PC-9 (cell line): ENCODE results near the gene REPS2. TPM values are rescaled to one million over a fixed set of nuclear protein-coding genes. Genes with fewer than 3 reads are reported as not detected.

ENCODE experiments used
- BruUV-seq: library from RNA; stranded (reverse); fragments of 400-500 nt; replicated peaks from 2 replicates; lab custom pipeline; 2021; lab: Mats Ljungman, UMichigan
- CTCF ChIA-PET: fragments of 300-600 bp; sonication (Branson Sonifier 250); formaldehyde crosslinking; loops from one replicate; lab custom pipeline; 2022; ENCODE audit warnings: antibody characterized with exemption; lab: Charles Lee
- POLR2A ChIA-PET: fragments of 300-600 bp; sonication (Branson Sonifier 250); formaldehyde crosslinking; loops from one replicate; lab custom pipeline; 2022; ENCODE audit warnings: antibody characterized with exemption; ENCODE audit not compliant: unreplicated experiment; lab: Charles Lee
- DNase-seq, 2 experiments: peaks; one replicate each; pipeline versions ENCODE4 v3.0.0 to v3.0.0-alpha.2; 2015 to 2022; ENCODE audit warnings: mixed read lengths in 1 of 2
- H2AFZ ChIP-seq: fragments of 200-600 bp; sonication (generic); 2 replicates; pipeline ENCODE4 v1.8.1; 2017; ENCODE audit warnings: antibody characterized with exemption
- H3F3A ChIP-seq: fragments of 200-600 bp; sonication (generic); 2 replicates; pipeline ENCODE4 v1.8.1; 2017; ENCODE audit warnings: antibody characterized with exemption, mild to moderate bottlenecking, low read depth; ENCODE audit not compliant: insufficient read depth
- H3K27ac ChIP-seq: fragments of 200-600 bp; sonication (generic); 2 replicates; pipeline ENCODE4 v1.6.1; 2016; ENCODE audit warnings: mixed run types
- H3K27me3 ChIP-seq: fragments of 200-600 bp; sonication (generic); 2 replicates; pipeline ENCODE4 v1.6.1; 2016; ENCODE audit warnings: low read depth, mixed run types; ENCODE audit not compliant: insufficient read depth
- H3K36me3 ChIP-seq: fragments of 200-600 bp; sonication (generic); 2 replicates; pipeline ENCODE4 v1.6.1; 2016; ENCODE audit warnings: low read depth, mixed run types
- H3K4me1 ChIP-seq: fragments of 200-600 bp; sonication (generic); replicated peaks from 2 replicates; pipeline ENCODE4 v1.6.1; 2016; ENCODE audit warnings: mixed run types; ENCODE audit not compliant: insufficient read depth
- H3K4me2 ChIP-seq: fragments of 200-600 bp; sonication (generic); 2 replicates; pipeline ENCODE4 v1.6.1; 2017; ENCODE audit warnings: mixed run types
- H3K4me3 ChIP-seq: fragments of 200-600 bp; sonication (generic); 2 replicates; pipeline ENCODE4 v1.6.1; 2016; ENCODE audit warnings: mixed run types
- H3K79me2 ChIP-seq: fragments of 200-600 bp; sonication (generic); 2 replicates; pipeline ENCODE4 v1.6.1; 2017; ENCODE audit warnings: low read depth, mixed run types
- H3K9me2 ChIP-seq: fragments of 200-600 bp; sonication (generic); 2 replicates; pipeline ENCODE4 v1.8.1; 2017; ENCODE audit warnings: mild to moderate bottlenecking; ENCODE audit not compliant: insufficient read depth
- H3K9me3 ChIP-seq: fragments of 200-600 bp; sonication (generic); 2 replicates; pipeline ENCODE4 v1.8.1; 2016; ENCODE audit warnings: low read depth; ENCODE audit not compliant: insufficient read depth
- H4K20me1 ChIP-seq: fragments of 200-600 bp; sonication (generic); 2 replicates; pipeline ENCODE4 v1.8.1; 2017; ENCODE audit not compliant: insufficient read depth
- EZH2 ChIP-seq: fragments of 200-600 bp; sonication (generic); IDR thresholded peaks from 2 replicates; pipeline ENCODE4 v1.8.0; 2017; ENCODE audit warnings: antibody characterized with exemption, low read depth
- intact Hi-C: fragments of 100-400 bp; cut with micrococcal nuclease; formaldehyde crosslinking; loops from one replicate; pipeline ENCODE4 v1.10.0; 2022; ENCODE audit not compliant: unreplicated experiment
- total RNA-seq: library from RNA; stranded (reverse); gene quantifications from 2 replicates; pipeline ENCODE4 v1.2.3, GENCODE V29; 2021
- TF ChIP-seq, protein P1 (sequence below): fragments of 200-600 bp; sonication (generic); conservative IDR thresholded peaks from 2 replicates; pipeline ENCODE4 v1.6.1; 2017; ENCODE audit warnings: mixed run types, antibody characterized with exemption, mild to moderate bottlenecking, moderate library complexity

The REPS2 gene
- total RNA-seq, 1 experiment from 2014 or later: 29.2 TPM

DNA sequence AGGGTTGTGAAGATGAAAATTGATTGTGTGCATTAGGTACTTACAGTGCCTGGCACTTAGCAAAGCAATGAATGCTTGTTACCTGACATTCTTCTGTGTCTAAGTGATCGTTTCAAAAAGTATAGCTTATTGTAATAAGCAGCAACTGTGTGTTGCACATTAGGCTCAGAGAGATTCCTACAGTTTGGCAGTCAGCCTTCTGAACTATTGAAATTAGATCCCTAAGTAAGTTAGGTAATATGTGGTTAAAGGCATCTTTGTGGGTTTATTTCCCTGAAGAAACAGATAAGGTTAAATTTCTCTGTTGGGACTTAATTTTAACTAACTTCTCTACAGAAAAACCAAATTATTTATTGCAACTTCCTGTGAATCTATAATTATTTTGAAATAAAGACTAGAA, 93.4 kb downstream of the REPS2 start:
- no peak for TF ChIP-seq EZH2
- TF ChIP-seq, protein P1, sequence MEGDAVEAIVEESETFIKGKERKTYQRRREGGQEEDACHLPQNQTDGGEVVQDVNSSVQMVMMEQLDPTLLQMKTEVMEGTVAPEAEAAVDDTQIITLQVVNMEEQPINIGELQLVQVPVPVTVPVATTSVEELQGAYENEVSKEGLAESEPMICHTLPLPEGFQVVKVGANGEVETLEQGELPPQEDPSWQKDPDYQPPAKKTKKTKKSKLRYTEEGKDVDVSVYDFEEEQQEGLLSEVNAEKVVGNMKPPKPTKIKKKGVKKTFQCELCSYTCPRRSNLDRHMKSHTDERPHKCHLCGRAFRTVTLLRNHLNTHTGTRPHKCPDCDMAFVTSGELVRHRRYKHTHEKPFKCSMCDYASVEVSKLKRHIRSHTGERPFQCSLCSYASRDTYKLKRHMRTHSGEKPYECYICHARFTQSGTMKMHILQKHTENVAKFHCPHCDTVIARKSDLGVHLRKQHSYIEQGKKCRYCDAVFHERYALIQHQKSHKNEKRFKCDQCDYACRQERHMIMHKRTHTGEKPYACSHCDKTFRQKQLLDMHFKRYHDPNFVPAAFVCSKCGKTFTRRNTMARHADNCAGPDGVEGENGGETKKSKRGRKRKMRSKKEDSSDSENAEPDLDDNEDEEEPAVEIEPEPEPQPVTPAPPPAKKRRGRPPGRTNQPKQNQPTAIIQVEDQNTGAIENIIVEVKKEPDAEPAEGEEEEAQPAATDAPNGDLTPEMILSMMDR: no peak
- Histone ChIP-seq H3K4me3 (no peak overlapping the region), H3K4me2 (0 out of 2 replicates have a peak overlapping the region, but pooled peaks have one; percentile 2), H3K79me2 (no peaks in the 10 kb centered on the region), H4K20me1 (no peaks in the 10 kb centered on the region), H3F3A (peaks cover 6% of the 10 kb centered on the region; the same call in 1 of the 2 replicates), H3K4me1 (peaks cover 18% of the 10 kb centered on the region), H3K9me2 (no peaks in the 10 kb centered on the region), H3K27ac (no peak overlapping the region), H3K27me3 (no peaks in the 10 kb centered on the region), H3K9me3 (no peaks in the 10 kb centered on the region), H3K36me3 (no peaks in the 10 kb centered on the region), H2AFZ (no peak overlapping the region)
- ChIA-PET POLR2A (no interaction called here), CTCF (no interaction called here)
- peak in 1 of 2 experiments; percentile 59 for DNase-seq
- BruUV-seq: no TSS peak
- intact Hi-C loops: no loop called here

- Histone ChIP-seq H3K27me3 (no peaks in the 10 kb centered on the region), H3K9me2 (no peaks in the 10 kb centered on the region), H3K9me3 (no peaks in the 10 kb centered on the region), H2AFZ (no peak overlapping the region), H3K4me2 (peak overlapping the region; percentile 2; the same call in 1 of the 2 replicates), H3F3A (peaks cover 6% of the 10 kb centered on the region; the same call in 1 of the 2 replicates), H3K4me1 (peaks cover 18% of the 10 kb centered on the region), H3K36me3 (no peaks in the 10 kb centered on the region), H3K79me2 (no peaks in the 10 kb centered on the region), H3K4me3 (no peak overlapping the region), H4K20me1 (no peaks in the 10 kb centered on the region), H3K27ac (no peak overlapping the region)
- ChIA-PET POLR2A (no interaction called here), CTCF (no interaction called here)
- TF ChIP-seq EZH2: no peak
- TF ChIP-seq, protein P1: no peak
- intact Hi-C loops: no loop called here
- no TSS peak for BruUV-seq
- no peak for DNase-seq
Measured at GRCh38 chrX:17040711-17041110, 94.3 kb downstream of the REPS2 start.

GRCh38 chrX:17042037-17042436, 95.6 kb downstream of the REPS2 start:
- BruUV-seq: no TSS peak

More at GRCh38 chrX:17042037-17042436, 95.6 kb downstream of the REPS2 start:
- H3K27ac ChIP-seq: no peak overlapping the region
- H3K4me1 ChIP-seq: peaks cover 18% of the 10 kb centered on the region
- H3K27me3 ChIP-seq: no peaks in the 10 kb centered on the region
- H3K36me3 ChIP-seq: no peaks in the 10 kb centered on the region
- CTCF ChIA-PET: no interaction called here
- H3K79me2 ChIP-seq: no peaks in the 10 kb centered on the region
- peaks cover 6% of the 10 kb centered on the region; the same call in 1 of the 2 replicates for H3F3A ChIP-seq
- no peak for DNase-seq
- no peak for TF ChIP-seq EZH2
- TF ChIP-seq, protein P1: no peak
- H4K20me1 ChIP-seq: no peaks in the 10 kb centered on the region
- H3K4me2 ChIP-seq: no peak overlapping the region
- H3K4me3 ChIP-seq: no peak overlapping the region
- H3K9me3 ChIP-seq: no peaks in the 10 kb centered on the region
- no peak overlapping the region for H2AFZ ChIP-seq
- POLR2A ChIA-PET: interaction anchor here (0.7 kb wide), 1 partner anchor 1381 kb away, joined by 3 read pairs; no protein-coding TSS in a partner anchor
- no peaks in the 10 kb centered on the region for H3K9me2 ChIP-seq
- intact Hi-C loops: no loop called here
